Fibroblast of skin of scalp (primary cell): ENCODE data around the gene SLBP.
A peak's percentile ranks its signal among the peaks of the same experiment; 100 is the strongest.

Experiments used
- DNase-seq: peaks from one replicate; pipeline ENCODE4 v3.0.0-alpha.2; 2013

The SLBP gene

DNA sequence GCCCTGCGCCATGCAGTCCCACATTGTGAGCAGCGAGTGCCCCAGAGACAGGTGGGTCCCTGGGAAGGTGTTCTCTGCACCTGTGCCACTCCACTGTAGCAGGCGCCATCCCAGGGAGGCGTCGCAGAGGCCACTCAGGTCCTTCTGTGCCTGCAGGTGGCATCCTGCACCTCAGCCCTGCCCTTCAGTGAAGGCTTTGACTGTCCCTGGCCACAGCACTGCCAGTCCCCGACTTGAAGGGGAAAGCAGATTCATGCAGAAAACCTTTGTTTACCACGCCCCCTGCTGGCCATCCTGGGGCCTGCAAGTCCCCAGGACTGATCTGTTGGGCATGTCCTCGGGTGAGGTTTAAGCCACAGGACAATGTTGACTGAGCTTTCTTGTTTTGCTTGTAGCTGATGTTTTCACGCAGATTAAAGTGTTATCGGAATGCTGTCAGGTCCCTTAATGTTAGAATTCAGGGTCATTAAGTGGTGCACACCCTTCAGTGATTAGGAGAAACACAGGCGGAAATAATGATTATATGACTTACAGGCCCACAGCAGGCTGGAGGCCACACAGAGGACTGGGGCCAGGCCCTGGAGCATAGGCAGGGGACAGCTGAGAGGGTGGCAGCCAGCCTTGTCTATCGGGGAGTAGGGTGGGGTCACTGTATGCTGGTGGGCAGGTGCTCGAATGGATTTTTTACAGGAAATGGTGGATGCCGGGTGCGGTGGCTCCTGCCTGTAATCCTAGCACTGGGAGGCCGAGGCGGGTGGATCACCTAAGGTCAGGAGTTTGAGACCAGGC lies 14.2 kb upstream of the SLBP start:
- DNase-seq, result peak; percentile 81

DNA sequence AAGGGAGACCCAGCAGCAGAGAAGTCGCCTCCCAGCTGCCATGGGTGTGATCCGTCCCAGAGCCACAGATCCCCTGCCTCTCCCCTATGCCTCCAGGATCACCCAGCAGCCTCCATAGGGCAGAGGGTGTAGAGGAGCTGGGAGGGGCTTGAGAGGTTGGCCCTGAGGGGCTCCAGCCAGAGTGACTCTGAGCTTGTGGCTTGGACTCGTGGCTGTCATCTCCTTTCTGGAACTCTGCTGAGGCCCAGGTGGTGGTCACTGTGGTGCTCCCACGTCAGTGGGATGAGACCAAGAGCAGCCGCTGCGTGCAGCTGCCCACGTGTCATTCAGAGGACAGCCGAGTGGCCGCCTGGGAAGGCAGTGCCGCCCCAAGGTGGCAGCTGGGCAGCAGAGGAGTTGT lies 13.4 kb upstream of the SLBP start:
- DNase-seq, result no peak

DNA sequence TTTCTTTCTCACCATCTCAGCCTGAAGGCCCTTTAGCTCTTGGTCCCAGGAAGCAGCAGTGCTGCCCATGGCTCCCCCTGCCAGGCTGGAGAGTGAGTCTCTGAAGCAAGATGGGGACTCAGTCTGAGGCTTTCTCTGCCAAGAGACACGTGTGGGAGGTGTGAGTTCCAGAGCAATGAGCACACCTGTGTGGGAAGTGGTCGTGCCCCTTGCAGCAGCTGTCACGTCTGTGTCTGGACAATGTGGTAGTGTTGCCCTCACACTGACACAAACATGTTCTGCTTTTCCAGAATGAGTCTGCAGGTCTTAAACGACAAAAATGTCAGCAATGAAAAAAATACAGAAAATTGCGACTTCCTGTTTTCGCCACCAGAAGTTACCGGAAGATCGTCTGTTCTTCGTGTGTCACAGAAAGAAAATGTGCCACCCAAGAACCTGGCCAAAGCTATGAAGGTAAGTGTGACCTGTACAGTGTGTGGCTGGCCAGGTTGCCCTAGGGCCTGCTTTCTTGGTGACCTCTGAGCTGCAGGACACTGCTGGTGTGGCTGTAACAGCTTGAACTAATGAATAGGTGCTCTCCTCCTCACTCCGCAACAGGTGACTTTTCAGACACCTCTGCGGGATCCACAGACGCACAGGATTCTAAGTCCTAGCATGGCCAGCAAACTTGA lies 11.1 kb upstream of the SLBP start:
- DNase-seq, result no peak

GRCh38 chr4:1722551-1723118 lies 10.5 kb upstream of the SLBP start:
- DNase-seq, result no peak

DNA sequence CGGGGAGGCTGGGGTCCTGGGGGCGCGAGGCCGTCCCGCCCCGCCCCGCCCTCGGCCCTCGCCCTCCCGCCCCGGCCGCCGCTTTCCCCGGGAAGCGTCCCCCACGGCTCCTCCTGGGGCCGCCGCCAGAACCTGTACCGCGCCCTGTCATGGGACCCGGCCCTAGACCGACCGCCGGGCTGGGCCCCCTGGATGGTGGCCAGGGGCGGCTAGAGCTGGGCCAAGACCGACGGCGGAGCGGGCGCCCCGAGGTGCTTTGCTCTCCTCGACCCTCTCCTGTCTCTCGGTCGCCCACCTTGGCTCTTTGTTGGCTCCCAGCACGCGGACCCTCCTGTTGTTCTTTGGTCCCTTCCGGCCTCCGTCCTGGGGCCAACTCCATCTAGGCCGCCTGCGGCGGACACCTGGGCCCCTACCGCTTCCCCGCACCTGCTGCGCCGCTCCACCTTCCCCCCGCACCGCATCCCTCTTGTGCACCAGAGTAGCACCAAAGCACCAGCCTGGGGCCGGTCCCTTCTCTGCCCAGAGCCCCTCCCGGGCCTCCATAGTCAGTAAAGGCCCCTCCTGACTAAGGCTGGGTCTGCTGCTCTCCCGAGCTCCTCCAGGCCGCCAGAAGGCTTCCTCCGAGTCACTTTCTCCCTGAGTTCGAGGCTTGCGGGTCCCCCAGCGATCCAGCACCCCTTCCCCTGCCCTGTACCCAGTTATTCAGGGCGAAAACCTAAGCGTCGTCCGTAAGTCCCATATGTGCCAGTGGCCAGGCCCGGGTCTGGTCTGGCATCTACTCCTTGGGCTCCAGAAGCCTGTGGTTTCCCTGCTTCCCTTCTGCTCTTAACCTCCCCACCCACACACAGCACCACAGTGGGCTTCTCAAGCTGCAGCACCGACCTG lies 9.8 kb upstream of the SLBP start:
- DNase-seq, result no peak

GRCh38 chr4:1721003-1721665 lies 9.0 kb upstream of the SLBP start, which contains the start of the genes TACC3 and TMEM129:
Gene TACC3 (plus strand): TSS chr4:1721521. CDS start chr4:1723422, 1,901 bp downstream.
Gene TMEM129 (minus strand): TSS chr4:1721323. CDS start chr4:1720837, 486 bp downstream.
- DNase-seq, result peak; percentile 93

GRCh38 chr4:1720163-1720983 lies 8.3 kb upstream of the SLBP start:
- DNase-seq, result peak; percentile 34

- no peak for DNase-seq
Measured at GRCh38 chr4:1718095-1718850, 6.2 kb upstream of the SLBP start.

DNA sequence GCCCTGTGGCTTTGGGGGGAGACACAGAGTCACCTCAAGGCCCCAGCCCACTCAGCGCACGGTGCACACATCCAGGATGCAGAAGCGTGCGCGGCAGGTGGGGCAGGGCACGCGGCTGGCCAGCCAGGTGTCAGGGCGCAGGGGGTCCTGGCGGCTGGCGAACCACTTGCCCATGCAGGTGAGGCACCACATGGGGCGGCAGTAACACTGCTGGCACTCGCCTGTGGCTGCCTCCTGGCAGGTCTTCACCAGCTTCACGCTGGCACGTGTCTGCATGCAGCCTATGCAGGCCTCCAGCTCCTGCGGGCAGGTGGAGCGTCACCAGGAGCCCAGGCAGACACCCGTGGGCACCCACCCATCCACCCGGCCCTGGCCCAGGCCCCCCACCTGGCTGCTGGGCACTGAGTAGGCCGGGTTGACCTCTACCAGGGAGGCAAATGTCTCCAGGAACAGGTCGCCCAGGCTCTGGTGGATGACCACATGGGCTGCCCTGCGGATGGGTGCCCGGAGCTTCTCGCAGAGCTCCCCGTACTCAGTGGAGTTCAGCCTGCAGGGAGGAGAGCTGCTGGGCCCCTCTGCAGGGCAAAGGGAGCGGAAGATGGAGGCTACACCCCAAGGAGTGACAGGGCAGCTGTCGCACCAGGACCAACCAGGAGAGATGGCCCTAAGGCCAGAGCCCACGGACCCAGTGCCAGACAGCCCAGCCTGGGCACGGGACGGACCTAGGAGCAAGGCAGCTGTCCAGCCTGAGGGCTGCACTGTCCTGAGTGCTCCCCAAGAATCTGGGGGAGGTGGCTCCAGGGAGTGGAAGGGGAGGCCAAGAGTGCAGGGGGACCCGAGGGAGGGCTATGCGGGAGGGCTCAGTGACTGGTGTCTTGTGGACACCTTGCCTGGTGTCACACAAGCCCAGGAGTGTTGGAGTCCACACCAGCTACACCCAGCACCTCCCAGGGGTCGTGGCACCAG lies 5.3 kb upstream of the SLBP start:
- DNase-seq, result no peak

GRCh38 chr4:1716065-1716945 lies 4.2 kb upstream of the SLBP start:
- DNase-seq, result no peak

DNA sequence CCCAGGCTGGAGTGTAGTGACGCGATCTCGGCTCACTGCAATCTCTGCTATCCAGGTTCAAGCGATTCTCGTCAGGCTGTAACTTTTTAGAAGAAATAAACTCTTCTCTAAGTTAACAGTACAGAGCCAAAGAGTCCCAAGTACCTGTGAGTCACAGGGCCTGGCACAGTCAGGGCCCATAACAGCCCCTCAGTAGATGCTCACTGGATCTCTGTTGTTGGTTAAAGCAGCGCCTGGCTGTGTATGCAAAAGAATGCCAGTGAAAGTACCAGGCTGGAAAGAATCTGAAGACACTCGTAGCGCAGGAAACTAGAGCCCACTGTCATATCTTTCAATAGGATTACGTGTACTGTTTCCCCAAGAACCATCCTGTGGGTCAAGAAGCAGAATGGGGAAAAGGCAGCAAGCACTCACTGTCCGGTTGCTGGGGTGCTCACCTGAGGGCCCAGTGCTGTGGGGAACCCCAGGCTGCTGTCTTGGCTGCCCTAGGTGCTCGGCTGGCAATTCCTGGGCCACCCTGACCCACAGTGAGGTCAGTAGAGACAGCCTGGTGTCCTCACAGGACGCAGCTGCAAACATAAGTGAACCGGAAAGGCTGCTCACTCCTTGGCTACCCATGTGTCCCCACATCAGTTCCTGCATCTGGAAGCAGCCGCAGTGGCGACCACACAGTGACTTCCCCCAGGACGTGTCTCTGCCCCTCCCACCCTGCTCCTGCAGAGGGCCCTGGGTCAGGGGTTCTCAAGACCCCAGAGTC lies 3.1 kb upstream of the SLBP start:
- DNase-seq, result no peak

- no peak for DNase-seq
Measured at GRCh38 chr4:1714303-1715001, 2.3 kb upstream of the SLBP start.

DNA sequence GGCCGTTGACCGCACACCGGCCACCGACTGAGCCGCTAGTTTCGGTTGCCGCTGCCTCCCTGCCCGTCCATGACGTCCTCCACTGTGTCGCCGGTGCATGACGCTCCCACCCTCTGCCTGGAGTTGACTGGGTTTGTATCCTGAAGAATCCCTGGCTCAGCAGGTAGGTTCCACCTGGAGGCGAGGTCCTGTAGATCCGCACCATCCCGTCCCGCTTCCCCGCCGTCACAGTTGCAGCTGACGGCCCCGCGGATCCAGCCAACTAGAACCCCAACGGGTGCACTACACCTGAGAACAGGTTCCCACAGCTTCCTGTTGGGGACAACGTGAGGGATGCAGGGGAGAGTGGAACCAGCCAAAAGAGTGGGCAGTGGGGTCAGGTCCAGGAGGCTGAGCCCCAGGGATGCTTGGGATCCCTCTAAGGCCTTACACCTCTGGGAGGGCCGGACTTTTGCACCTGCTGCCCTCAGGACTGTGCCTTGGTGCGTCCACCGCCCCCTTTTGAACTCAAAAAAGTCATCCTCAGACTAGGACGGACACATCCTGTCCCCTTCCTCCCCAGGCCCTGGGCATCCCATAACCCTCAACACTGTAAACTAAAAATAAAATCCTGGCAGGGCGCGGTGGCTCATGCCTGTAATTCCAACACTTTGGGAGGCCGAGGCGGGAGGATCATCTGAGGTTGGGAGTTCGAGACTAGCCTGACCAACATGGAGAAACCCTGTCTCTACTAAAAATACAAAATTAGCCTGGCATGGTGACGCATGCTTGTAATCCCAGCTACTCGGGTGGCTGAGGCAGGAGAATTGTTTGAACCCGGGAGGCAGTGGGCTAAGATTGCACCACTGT lies 1.1 kb upstream of the SLBP start:
- no peak for DNase-seq

- DNase-seq, result peak; percentile 38
Measured at GRCh38 chr4:1711571-1712215, 426 bp downstream of the SLBP start.

- no peak for DNase-seq
Measured at GRCh38 chr4:1711055-1711570, 1.0 kb downstream of the SLBP start.
